ENCODE measurements around the gene C2orf42.
"Not testable (repeated sequence)": the region's sequence is repeated elsewhere in the genome, so short reads cannot be mapped to it uniquely, and the experiment has no call there.

C2orf42 gene

DNA sequence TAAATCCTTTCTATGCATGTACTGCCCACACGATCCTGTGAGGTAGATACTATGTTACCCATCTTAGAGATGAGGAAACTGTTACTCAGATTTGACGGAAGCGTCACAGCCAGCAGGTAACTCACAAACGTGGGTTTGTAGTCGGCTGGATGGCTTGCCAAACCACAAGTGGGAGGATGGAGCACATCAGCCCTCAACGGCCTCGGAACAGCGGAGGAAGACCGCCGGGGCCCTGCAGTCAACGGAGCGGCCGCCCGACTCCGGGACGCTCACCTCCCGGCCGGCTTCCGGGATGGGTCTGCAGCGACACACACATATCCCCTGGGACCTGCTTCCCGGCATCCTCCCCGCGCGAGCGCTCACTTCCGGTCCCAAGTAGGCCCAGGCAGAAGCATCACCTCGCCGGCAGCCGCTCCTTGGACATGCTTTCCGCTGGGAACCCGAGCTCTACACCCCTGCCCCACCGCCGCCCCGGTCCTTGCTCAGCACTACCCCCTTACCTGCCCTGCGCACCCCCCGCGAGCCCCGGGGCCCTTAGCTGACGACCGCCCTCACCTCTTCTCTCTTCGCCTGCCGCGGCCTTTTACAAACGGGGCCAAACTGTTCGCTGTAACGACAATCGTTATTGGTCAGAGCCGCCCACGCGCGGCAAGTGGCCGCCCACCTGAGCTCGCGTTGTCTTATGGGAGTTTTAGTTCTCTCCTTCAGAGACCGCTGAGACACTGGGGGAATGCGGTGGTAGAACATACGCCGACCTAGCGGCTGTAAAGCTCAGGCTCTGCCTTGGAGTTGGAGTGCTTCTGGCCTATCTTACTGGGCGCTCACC lies at the start of gene C2orf42:
TSS of gene C2orf42 (minus strand) at position 602 of the 826 bp plus-strand sequence. CDS start 9,034 bp downstream, outside the sequence.
- DNase-seq (ENCODE audit: low read depth, low spot score): peak; percentile 94

DNA sequence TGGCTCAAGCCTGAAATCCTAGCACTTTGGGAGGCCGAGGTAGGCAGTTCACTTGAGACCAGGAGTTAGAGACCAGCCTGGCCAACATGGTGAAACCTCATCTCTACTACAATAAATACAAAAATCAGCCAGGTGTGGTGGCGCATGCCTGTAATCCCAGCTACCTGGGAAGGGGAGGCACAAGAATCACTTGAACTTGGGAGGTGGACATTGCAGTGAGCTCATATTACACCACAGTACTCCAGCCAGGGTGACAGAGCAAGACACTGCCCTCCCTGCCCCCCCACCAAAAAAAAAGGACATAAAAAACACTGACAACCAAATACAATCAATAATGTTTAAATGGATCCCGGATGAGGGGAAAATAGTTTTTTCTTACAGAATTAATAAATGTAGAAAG lies 49.8 kb upstream of the C2orf42 start:
- no peak for DNase-seq (ENCODE audit: low read depth, low spot score)

DNA sequence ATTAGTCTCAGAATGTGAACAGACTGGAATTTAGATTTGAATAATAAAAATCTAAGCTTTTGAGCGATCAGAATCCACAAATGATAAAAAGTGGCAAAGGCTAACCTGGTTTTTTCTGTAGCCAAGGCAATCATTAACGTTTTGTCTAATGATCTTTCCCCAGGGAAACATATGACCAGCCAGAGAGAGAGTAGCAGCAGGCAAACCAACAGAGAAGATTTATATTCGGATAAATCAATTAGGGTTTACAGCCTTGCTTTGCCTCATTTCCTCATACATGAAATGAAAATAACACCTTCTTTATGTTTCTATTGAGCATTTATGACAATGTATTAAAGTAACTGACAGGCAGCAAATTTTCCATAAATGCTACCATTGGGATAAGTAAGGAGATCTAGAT lies 43.1 kb upstream of the C2orf42 start:
- DNase-seq (ENCODE audit: low read depth, low spot score): no peak

DNA sequence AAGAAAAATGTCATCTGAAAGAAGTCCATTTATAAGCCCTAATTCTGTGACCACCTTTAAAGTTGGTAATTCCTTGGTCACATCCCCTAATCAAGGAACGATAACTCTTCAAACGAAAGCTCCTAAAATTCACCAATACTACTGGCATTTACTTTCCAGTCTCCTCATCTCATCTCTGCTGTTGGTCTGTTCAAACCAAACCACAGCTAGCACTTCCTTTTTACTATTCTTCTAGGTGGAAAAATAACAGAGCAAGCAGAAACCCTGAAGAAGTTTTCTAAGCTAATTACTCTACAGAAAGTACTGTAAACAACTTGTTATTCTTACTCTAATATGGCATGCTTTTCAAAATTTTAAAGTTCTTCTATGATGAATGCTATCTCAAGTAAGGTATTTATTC lies 36.0 kb upstream of the C2orf42 start:
- no peak for DNase-seq (ENCODE audit: low read depth, low spot score)

DNA sequence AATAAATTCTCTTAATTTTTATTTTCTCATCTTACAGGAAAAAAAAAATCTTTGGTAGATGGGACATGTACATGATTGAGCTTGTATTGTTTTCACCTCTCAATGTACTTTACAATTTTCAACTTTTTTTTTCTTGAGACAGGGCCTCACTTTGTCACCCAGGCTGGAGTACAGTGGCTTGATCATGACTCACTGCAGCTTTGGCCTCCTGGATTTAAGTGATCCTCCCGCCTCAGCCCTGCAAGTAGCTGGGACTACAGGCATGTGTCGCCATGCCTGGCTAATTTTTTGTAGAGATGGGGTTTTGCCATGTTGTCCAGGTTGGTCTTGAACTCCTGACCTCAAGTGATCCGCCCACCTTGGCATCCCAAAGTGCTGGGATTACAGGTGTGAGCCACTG lies 32.5 kb upstream of the C2orf42 start:
- not testable (repeated sequence) for DNase-seq (ENCODE audit: low read depth, low spot score)

DNA sequence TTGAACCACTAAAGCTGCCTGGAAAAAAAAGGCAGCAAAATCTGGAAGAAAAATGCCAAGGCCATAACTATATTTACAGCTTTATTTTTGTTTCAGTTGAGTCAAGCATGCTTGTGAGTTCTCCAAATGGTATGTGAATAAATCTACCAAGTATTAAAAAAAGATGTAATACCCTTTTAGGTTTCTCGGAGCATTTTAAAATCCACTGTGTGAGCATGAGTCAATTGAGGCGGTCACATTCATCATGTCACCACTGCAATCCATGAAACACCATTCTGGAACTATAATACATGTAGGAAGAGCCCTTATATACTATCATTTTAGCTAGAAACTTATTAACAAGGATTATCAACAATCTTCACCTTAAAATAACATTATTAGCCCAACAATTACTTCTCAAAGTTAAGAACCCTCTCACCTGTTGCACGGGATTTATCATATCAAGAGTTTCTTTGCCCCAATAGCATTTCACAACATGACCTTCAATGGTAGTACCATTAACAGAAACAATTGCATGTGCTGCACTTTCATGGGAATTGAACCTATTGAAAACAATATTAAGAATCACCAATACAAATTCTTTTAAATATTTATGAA lies 24.2 kb upstream of the C2orf42 start:
- no peak for DNase-seq (ENCODE audit: low read depth, low spot score)

DNA sequence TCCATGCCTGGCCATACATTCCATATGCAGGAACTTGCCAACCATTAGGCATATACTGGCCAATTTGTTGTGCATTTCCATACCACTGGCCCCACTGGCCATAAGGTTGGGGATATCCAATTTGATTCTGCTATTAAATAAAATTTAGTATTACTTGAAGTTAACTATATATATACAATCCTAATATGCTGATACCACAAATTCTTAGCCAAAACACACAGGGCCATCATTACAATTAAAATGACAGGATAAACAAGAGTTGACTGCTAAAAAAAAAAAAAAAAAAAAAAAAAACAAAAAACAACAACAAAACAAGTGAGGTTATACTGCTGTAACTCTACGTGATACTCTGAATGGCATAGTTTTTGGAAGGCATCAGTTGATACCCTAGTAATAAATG lies 23.5 kb upstream of the C2orf42 start:
- DNase-seq (ENCODE audit: low read depth, low spot score): no peak

DNA sequence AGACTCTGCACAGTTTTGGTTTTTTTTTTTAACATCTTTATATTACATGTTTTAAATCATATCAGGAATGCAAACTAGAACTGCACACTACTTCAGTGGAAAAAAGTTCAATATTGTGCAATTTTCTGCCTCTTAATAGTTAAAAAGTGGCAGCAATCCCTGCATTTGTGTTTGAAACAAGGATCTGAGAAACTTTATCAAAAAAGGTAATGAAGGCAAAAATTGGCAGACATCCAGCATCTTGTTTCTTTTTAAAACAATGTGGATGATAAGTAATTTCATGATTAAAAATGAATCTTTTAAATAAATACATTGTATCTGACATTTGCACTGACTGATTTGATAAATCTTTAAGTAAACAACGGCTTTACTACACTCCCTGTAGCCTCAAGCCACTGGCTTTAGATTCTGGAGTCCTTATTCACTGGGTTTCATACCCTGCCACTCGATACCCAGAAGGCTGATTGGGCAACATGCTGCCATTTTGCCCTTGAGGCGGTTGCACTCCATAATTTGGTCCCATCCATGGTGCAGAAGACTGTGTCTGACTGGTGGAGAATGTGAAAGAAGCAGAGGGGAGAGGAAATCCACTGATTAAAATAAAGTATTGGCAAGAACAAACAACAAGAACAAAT lies 21.6 kb upstream of the C2orf42 start:
- no peak for DNase-seq (ENCODE audit: low read depth, low spot score)

DNA sequence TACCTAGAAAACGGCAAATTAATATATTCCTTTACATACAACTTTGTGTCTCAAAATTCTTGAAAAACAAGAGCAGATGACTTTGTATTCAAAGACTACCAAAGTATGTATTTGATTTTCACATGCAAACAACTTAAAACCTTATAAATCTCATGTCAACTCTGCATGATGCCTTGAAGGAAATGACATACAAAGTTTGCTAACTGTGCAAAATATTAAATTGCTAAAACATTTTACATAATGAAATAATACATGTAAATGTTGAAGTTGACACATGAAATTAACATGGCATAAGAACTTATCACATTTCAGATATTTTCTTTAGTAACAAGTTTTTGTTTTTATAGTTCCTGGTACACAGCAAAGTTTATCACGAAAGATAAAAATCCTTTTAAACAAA lies 20.8 kb upstream of the C2orf42 start:
- DNase-seq (ENCODE audit: low read depth, low spot score): no peak

DNA sequence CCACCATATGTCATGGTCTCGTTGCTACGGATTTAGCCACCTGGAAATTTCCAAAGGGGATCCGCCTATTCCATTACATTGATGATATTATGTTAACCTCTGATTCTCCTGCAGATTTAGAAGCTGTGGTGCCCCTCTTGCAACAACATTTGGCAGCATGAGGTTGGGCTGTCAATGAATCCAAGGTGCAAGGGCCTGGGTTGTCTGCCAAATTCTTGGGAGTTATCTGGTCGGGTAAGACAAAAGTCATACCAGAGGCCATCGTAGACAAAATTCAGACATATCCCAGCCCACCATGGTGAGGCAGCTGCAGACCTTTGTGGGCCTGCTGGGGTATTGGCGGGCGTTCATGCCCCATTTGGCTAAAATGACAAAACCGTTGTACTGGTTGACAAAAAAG lies 13.6 kb upstream of the C2orf42 start:
- no peak for DNase-seq (ENCODE audit: low read depth, low spot score)

DNA sequence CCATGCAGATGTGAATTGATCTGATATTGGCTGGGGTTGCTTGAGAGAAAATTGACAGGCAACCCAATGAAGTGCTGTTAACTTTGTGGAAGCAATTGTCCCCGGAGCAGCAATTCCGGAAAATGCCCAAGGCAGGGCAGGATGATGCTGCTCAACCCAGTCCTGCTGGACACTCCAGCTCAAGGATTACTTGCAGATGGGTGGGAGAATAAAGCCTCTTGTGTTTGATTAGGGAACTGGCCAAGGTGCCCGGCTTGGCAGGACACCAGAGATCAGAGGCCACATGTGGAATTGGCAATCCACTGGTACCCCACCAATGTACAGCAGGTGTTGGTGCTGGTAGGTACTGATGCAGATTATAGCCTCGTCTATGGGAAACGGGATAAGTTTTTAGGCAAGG lies 12.3 kb upstream of the C2orf42 start:
- no peak for DNase-seq (ENCODE audit: low read depth, low spot score)

DNA sequence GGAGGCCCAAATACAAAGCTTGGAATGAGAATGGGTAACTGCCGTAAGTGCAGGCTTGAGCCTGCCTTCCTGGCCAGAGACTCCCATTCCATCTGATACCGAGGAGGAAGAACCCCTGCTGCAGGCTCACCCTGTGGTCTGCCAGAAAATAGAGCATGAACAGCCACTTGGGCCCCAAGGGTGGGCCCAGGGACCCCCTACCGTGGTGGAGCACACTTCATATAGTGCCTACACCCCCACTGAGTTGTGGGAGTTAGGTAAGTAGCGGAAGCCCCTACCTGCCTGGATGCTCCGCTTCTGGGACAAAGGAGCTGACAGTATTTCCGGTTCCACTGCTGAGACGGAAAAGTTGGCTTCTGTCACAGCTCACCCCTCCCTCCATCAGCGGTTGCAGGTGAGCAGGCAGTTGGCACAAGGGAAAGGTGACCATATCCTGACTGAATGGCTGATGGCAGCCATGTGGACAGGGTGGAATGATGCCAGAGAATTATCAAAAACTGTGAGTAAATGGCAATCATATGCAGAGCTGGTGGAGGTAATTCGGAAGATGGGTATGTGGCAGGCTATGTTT lies 11.5 kb upstream of the C2orf42 start:
- no peak for DNase-seq (ENCODE audit: low read depth, low spot score)

DNA sequence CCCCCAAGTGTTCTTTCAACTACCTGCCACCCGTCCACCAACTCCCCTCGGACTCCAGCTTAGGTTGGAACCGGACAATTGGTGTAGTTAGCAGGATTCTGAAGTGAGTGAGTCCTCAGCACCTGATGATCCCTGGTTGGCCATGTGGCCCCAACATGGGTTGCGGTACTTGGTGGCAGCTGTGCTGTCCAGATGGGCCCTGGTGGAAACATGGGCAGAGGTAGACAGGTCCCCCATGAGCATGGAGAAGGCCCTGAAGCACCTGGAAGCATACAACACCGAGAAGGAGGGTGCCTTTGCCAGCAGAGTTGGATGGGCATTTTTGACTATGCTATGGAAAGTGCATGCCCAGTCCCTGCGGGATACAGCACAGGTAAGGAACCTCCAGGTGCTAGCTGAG lies 11.0 kb upstream of the C2orf42 start:
- DNase-seq (ENCODE audit: low read depth, low spot score): no peak

DNA sequence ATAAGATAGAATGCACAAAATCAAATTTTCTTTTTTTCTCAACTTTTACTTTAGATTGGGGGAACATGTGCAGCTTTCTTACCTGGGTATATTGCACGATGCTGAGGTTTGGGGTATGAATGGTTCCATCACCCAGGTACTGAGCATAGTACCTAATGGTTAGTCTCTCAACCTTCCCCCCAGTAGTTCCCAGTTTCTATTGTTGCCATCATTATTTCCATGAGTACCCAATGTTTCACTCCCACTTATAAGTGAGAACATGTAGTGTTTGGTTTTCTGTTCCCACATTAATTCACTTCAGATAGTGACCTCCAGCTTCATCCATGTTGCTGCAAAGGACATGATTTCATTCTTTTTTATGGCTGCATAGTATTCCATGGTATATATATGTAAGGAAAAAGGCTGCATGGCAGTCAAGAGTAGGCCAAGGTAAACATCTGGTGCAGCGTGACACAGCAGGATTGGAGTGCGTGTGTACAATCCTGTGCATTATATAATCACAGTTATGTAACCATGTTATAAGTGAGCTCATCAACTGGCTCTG lies 10.5 kb upstream of the C2orf42 start:
- DNase-seq (ENCODE audit: low read depth, low spot score): no peak

DNA sequence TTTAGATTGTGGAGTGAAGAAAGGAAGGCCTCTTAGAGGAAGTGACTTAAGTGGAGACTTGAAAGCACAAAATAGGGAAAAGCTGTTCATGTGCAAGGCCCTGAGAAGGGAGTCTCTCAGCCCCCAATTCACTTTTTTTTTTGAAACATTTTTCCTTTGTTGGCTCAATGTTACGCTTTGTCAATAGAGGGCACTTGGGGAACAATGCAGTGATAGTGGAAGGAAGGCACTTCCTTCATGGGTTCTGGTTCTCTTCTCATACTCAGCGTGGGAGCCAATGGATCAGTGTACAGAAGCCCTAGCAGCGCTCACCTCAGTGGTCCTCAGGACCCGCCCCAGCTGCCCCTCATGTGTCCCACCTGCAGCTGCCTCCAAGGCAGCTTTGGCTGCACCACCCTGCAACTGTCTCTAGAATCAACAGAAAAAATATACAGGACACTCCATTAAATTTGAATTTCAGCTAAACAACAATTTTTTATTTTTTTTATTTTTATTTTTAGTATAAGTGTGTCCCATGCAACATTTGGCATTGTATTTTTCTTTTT lies 8.6 kb upstream of the C2orf42 start:
- no peak for DNase-seq (ENCODE audit: low read depth, low spot score)

DNA sequence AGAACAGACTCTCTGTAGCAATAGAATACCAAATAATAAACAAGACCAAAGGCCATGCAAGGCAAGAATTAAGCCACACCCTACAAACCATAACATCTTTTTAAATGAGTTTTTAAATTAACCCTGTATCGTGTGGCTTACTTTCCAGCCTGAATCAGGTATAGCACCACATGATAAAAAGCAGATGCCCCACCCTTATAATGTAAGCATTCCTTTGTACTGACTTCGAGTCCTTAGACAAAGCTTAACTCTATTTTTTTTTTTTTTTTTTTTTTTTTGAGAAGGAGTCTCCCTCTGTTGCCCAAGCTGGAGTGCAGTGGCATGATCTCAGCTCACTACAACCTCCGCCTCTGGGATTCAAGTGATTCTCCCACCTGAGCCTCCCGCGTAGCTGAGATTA lies 1.7 kb upstream of the C2orf42 start:
- DNase-seq (ENCODE audit: low read depth, low spot score): no peak

DNA sequence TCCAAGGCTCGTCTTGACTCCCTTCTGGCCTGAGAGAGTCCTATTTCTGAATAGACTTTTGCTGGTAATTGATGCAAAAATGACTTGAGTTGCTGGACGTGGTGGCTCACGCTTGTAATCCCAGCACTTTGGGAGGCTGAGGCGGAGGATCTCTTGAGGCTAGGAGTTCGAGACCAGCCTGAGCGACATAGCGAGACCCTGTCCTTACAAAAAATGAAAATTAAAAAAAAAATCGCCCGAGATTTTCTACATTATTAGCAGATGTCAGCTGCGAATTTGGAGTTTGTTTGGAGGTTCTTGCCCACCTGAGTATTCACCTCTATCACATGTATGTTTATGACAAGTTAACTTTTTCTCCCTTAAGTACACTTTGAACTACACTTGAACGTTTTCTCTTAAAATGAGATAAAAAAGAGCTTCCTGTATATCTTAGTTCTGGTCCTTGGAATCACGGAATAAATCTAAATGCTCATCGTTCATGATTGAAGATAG lies 471 bp upstream of the C2orf42 start:
- DNase-seq (ENCODE audit: low read depth, low spot score): no peak

DNA sequence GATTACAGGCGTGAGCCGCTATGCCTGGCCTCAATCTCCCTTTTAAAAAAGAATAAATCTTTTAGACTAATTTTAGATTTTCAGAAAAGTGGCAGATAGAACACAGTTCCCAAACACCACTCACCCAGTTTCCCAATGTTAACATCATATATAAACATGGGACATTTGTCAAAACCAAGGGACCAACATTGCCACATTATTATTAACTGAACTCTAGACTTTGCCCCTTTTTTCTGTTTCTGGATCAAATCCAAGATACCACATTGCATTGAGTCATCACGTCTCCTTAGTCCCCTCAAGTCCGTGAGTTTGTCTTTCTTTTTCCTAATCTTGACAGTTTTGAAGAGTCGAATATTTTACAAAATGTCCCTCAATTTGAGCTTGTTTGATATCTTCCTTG lies 2.4 kb downstream of the C2orf42 start:
- no peak for DNase-seq (ENCODE audit: low read depth, low spot score)

DNA sequence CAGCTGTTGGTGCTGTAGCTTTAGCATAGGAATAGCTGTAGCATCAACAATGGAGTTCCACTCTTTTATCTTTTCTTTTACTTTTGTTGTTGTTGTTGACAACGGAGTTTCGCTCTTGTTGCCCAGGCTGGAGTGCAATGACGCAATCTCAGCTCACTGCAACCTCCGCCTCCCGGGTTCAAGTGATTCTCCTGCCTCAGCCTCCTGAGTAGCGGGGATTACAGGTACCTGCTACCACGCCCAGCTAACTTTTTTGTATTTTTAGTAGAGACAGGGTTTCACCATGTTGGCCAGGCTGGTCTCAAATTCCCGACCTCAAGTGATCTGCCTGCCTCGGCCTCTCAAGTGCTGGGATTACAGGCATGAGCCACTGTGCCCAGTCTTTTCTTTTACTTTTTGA lies 3.6 kb downstream of the C2orf42 start:
- DNase-seq (ENCODE audit: low read depth, low spot score): not testable (repeated sequence)

DNA sequence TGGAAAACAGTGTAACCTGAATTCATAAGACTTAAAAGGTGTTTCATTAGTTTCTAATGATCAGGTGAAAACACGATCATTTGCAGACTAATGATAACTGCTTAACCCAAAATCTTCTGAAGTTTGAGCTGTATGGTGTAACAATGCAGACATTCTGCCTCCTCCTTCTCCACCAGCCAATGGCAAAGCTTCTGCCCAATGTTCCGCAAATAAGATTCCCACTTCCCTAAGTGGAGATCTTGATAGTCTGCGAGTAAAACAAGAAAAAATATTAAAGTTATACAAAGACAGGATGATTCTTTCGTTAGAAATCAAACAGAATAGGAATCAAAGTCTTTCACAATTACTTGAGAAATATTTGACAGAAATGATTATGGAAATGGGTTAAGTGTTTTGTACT lies 8.1 kb downstream of the C2orf42 start:
- no peak for DNase-seq (ENCODE audit: low read depth, low spot score)

DNA sequence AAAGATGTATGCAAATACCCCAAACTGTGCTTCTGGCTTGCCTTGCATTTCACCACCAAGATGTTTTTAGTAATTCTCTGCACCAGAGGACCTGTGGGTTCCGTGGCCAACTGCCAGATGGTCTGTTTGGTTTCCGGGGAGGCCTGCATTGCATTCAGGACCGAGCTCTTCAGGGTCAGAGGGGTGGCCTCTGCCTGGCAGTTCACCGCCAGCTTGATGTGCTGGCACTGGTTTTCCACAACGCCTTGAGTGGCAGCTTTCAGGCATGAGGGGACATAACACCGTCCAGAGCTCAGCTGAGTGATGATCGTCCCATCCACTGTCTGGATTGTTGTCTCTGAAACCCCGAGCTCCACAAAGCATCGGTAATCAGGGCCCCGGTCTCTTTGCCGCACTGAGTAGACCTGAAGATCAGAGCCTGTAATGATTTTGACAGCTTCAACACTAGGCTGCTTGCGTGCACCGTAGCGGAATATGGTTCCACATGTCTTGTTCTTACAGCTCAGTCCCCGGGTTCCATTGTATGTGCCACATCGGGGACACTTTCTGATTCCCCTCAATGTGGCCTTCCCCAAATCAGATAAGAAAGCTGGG lies 9.4 kb downstream of the C2orf42 start:
- DNase-seq (ENCODE audit: low read depth, low spot score): no peak
